ENCODE data around the gene PDLIM4.

PDLIM4 gene

GRCh38 chr5:132322266-132322665 is 64.8 kb downstream of the PDLIM4 start:
- H3K4me2 ChIP-seq = no peak overlapping the region
- H3K9me3 ChIP-seq (replicated peaks in 1 of 11) = no peaks in the 10 kb centered on the region
- no peaks in the 10 kb centered on the region for H3K27me3 ChIP-seq
- H4K20me1 ChIP-seq = peaks cover 0 to 19% (median 0%) of the 10 kb centered on the region in 11 experiments; a peak in 5 of 22 replicates
- H3K27ac ChIP-seq = no peak overlapping the region
- H3K36me3 ChIP-seq = peaks cover 0 to 63% (median 21%) of the 10 kb centered on the region in 11 experiments; a peak in 14 of 22 replicates
- TF ChIP-seq Cebpa-rat (IDR thresholded peaks at IDR 0.05) = no peak
- no peak overlapping the region for H3K4me3 ChIP-seq
- peaks cover 0 to 9% (median 3%) of the 10 kb centered on the region in 10 experiments; a peak in 7 of 20 replicates for H3K4me1 ChIP-seq
- H3K9ac ChIP-seq = no peak overlapping the region
